BLaER1 treated with 17β-estradiol and CSF1 and Interleukin-3, amounts not matched to agents 10 nM and 100 nM (cell line): ENCODE measurements around the gene PSD4.
A peak's percentile ranks its signal among the peaks of the same experiment; 100 is the strongest.

Experiments used
- H3K27ac ChIP-seq, 11 experiments: shearing (Covaris generic); formaldehyde crosslinking; 2 replicates each; pipeline ENCODE4 v1.8.1; 2022
- H3K27me3 ChIP-seq, 11 experiments: shearing (Covaris generic); formaldehyde crosslinking; 2 replicates each; pipeline ENCODE4 v1.8.1; 2022
- H3K36me3 ChIP-seq, 11 experiments: shearing (Covaris generic); formaldehyde crosslinking; 2 replicates each; pipeline ENCODE4 v1.8.1; 2022
- H3K4me1 ChIP-seq, 10 experiments: shearing (Covaris generic); formaldehyde crosslinking; 2 replicates each; pipeline ENCODE4 v1.8.1; 2022
- H3K4me2 ChIP-seq, 11 experiments: shearing (Covaris generic); formaldehyde crosslinking; 2 replicates each; pipeline ENCODE4 v1.8.1; 2022
- H3K4me3 ChIP-seq, 10 experiments: shearing (Covaris generic); formaldehyde crosslinking; 2 replicates each; pipeline ENCODE4 v1.8.1; 2022
- H3K9ac ChIP-seq, 11 experiments: shearing (Covaris generic); formaldehyde crosslinking; 2 replicates each; pipeline ENCODE4 v1.8.1; 2022
- H3K9me3 ChIP-seq, 11 experiments: shearing (Covaris generic); formaldehyde crosslinking; replicated peaks in 1 of 11; 2 replicates each; pipeline ENCODE4 v1.8.1; 2022
- H4K20me1 ChIP-seq, 11 experiments: shearing (Covaris generic); formaldehyde crosslinking; 2 replicates each; pipeline ENCODE4 v1.8.1; 2022
- Cebpa-rat ChIP-seq, 11 experiments: shearing (Covaris generic); IDR thresholded peaks; 2 replicates each; pipeline ENCODE4 v1.8.1; 2022

The PSD4 gene

GRCh38 chr2:113176696-113177355, 3.1 kb downstream of the PSD4 start:
- peaks cover 0 to 38% (median 0%) of the 10 kb centered on the region in 11 experiments; a peak in 8 of 22 replicates for H3K36me3 ChIP-seq
- H3K27me3 ChIP-seq, result no peaks in the 10 kb centered on the region
- peaks cover 0 to 70% (median 33%) of the 10 kb centered on the region in 11 experiments; a peak in 15 of 22 replicates for H4K20me1 ChIP-seq
- peak overlapping the region in 3 of 11 experiments; percentile 74 to 84 (median 76); a peak in 1 of 22 replicates for H3K9ac ChIP-seq
- peak overlapping the region; percentile 95 to 100 (median 98) for H3K4me2 ChIP-seq
- peak overlapping the region in 2 of 11 experiments; percentile 3 to 77; a peak in 1 of 22 replicates for H3K27ac ChIP-seq
- no peaks in the 10 kb centered on the region for H3K9me3 ChIP-seq
- no peak overlapping the region; a peak in 1 of 20 replicates for H3K4me3 ChIP-seq
- no peak for TF ChIP-seq Cebpa-rat (IDR thresholded peaks at IDR 0.05)
- H3K4me1 ChIP-seq, result peaks cover 80 to 90% (median 82%) of the 10 kb centered on the region in 10 experiments

- no peak overlapping the region for H3K27ac ChIP-seq
- no peaks in the 10 kb centered on the region for H3K27me3 ChIP-seq
- peak overlapping the region in 10 of 11 experiments; percentile 4 to 100 (median 88); a peak in 15 of 22 replicates for H3K4me2 ChIP-seq
- no peak overlapping the region for H3K9ac ChIP-seq
- no peak for TF ChIP-seq Cebpa-rat (IDR thresholded peaks at IDR 0.05)
- peaks cover 0 to 52% (median 12%) of the 10 kb centered on the region in 11 experiments; a peak in 15 of 22 replicates for H3K36me3 ChIP-seq
- no peak overlapping the region for H3K4me3 ChIP-seq
- H3K4me1 ChIP-seq, result peaks cover 79 to 94% (median 84%) of the 10 kb centered on the region in 10 experiments
- no peaks in the 10 kb centered on the region for H3K9me3 ChIP-seq
- H4K20me1 ChIP-seq, result peaks cover 0 to 83% (median 39%) of the 10 kb centered on the region in 11 experiments; a peak in 15 of 22 replicates
Measured at GRCh38 chr2:113178069-113178746, 4.4 kb downstream of the PSD4 start.

- Histone ChIP-seq H3K9ac (peak overlapping the region in 1 of 11 experiments; percentile 1; a peak in 1 of 22 replicates), H3K4me3 (no peak overlapping the region), H3K4me2 (peak overlapping the region; percentile 4 to 100 (median 90); a peak in 16 of 22 replicates), H4K20me1 (peaks cover 0 to 90% (median 39%) of the 10 kb centered on the region in 11 experiments; a peak in 15 of 22 replicates), H3K4me1 (peaks cover 72 to 87% (median 78%) of the 10 kb centered on the region in 10 experiments), H3K36me3 (peaks cover 0 to 59% (median 19%) of the 10 kb centered on the region in 11 experiments; a peak in 15 of 22 replicates), H3K9me3 (no peaks in the 10 kb centered on the region), H3K27ac (no peak overlapping the region), H3K27me3 (no peaks in the 10 kb centered on the region)
- TF ChIP-seq Cebpa-rat (IDR thresholded peaks at IDR 0.05), result no peak
Measured at GRCh38 chr2:113178891-113179290, 5.1 kb downstream of the PSD4 start.

- Histone ChIP-seq H3K4me3 (no peak overlapping the region), H3K27ac (peak overlapping the region in 1 of 11 experiments; percentile 56; a peak in 2 of 22 replicates), H4K20me1 (peaks cover 0 to 97% (median 44%) of the 10 kb centered on the region in 11 experiments; a peak in 15 of 22 replicates), H3K9ac (peak overlapping the region in 5 of 11 experiments; percentile 2 to 38 (median 18); a peak in 4 of 22 replicates), H3K36me3 (peaks cover under 1 to 65% (median 23%) of the 10 kb centered on the region in 11 experiments; a peak in 15 of 22 replicates), H3K4me2 (peak overlapping the region; percentile 74 to 100 (median 90)), H3K4me1 (peaks cover 66 to 87% (median 73%) of the 10 kb centered on the region in 10 experiments), H3K27me3 (no peaks in the 10 kb centered on the region), H3K9me3 (no peaks in the 10 kb centered on the region)
- TF ChIP-seq Cebpa-rat (IDR thresholded peaks at IDR 0.05), result no peak
Measured at GRCh38 chr2:113179446-113180045, 5.8 kb downstream of the PSD4 start.

GRCh38 chr2:113180131-113180946, 6.6 kb downstream of the PSD4 start:
- H4K20me1 ChIP-seq, result peaks cover 0 to 100% (median 52%) of the 10 kb centered on the region in 11 experiments; a peak in 15 of 22 replicates

GRCh38 chr2:113181258-113182051, 7.7 kb downstream of the PSD4 start:
- H3K4me1 ChIP-seq, result peaks cover 47 to 87% (median 57%) of the 10 kb centered on the region in 10 experiments
- TF ChIP-seq Cebpa-rat (IDR thresholded peaks at IDR 0.05), result no peak
- peak overlapping the region; percentile 74 to 100 (median 90) for H3K4me2 ChIP-seq
- H3K27ac ChIP-seq, result peak overlapping the region in 9 of 11 experiments; percentile 8 to 78 (median 63); a peak in 16 of 22 replicates
- peaks cover 18 to 84% (median 41%) of the 10 kb centered on the region in 11 experiments; a peak in 16 of 22 replicates for H3K36me3 ChIP-seq
- H4K20me1 ChIP-seq, result peaks cover 0 to 100% (median 51%) of the 10 kb centered on the region in 11 experiments; a peak in 16 of 22 replicates
- H3K9me3 ChIP-seq, result no peaks in the 10 kb centered on the region
- 0 out of 20 replicates have a peak overlapping the region, but pooled peaks of 1 of the 10 experiments have one; percentile 17 for H3K4me3 ChIP-seq
- H3K9ac ChIP-seq, result peak overlapping the region in 9 of 11 experiments; percentile 18 to 67 (median 44); a peak in 14 of 22 replicates
- no peaks in the 10 kb centered on the region for H3K27me3 ChIP-seq

More at GRCh38 chr2:113180131-113180946, 6.6 kb downstream of the PSD4 start:
- peak overlapping the region in 9 of 11 experiments; percentile 2 to 67 (median 24); a peak in 10 of 22 replicates for H3K9ac ChIP-seq
- H3K27me3 ChIP-seq, result no peaks in the 10 kb centered on the region
- H3K36me3 ChIP-seq, result peaks cover 8 to 73% (median 30%) of the 10 kb centered on the region in 11 experiments; a peak in 16 of 22 replicates
- peak overlapping the region; percentile 74 to 100 (median 90) for H3K4me2 ChIP-seq
- no peak for TF ChIP-seq Cebpa-rat (IDR thresholded peaks at IDR 0.05)
- H3K27ac ChIP-seq, result peak overlapping the region in 6 of 11 experiments; percentile 15 to 78 (median 64); a peak in 8 of 22 replicates
- H3K9me3 ChIP-seq, result no peaks in the 10 kb centered on the region
- peaks cover 58 to 87% (median 68%) of the 10 kb centered on the region in 10 experiments for H3K4me1 ChIP-seq
- no peak overlapping the region; a peak in 1 of 20 replicates for H3K4me3 ChIP-seq
